BJ (cell line): ENCODE data around the gene TCEAL3. TPM values are rescaled to one million over a fixed set of nuclear protein-coding genes. Genes with fewer than 3 reads are reported as not detected.
"Not testable (repeated sequence)": the region's sequence is repeated elsewhere in the genome, so short reads cannot be mapped to it uniquely, and the experiment has no call there.

Source experiments
- CTCF ChIA-PET: fragments of 350-600 bp; formaldehyde crosslinking; extraction: SDS; loops from one replicate; lab custom pipeline; 2021; ENCODE audit warnings: antibody characterized with exemption, inconsistent platforms; lab: Yijun Ruan, JAX
- POLR2A ChIA-PET: fragments of 300-600 bp; sonication (Branson Sonifier 250); formaldehyde crosslinking; extraction: SDS; loops from one replicate; lab custom pipeline; 2021; ENCODE audit warnings: antibody characterized with exemption; lab: Charles Lee
- DNase-seq: peaks from one replicate; pipeline ENCODE4 v3.0.0-alpha.2; 2011; ENCODE audit warnings: low read depth
- H3K27me3 ChIP-seq: 2 replicates; pipeline ENCODE4 v1.6.0; 2011; ENCODE audit warnings: low read length; ENCODE audit not compliant: control insufficient read depth, insufficient read depth
- H3K36me3 ChIP-seq: 2 replicates; pipeline ENCODE4 v1.5.1; 2011; ENCODE audit warnings: low read length; ENCODE audit not compliant: control insufficient read depth, insufficient read depth
- H3K4me3 ChIP-seq: 2 replicates; pipeline ENCODE4 v1.5.1; 2011; ENCODE audit warnings: low read depth, mild to moderate bottlenecking, control low read depth, low read length
- CTCF ChIP-seq: IDR thresholded peaks from 2 replicates; pipeline ENCODE4 v1.5.1; 2011; ENCODE audit warnings: low read depth, mild to moderate bottlenecking, control low read depth, inconsistent platforms, low read length, moderate library complexity; ENCODE audit not compliant: insufficient read depth
- polyA plus RNA-seq: library from polyadenylated mRNA; depleted of rRNA; stranded (reverse); fragments of >200 nt; gene quantifications from 2 replicates; pipeline ENCODE4 v1.2.3, GENCODE V29; 2011

TCEAL3 gene
- polyA plus RNA-seq, 1 experiment = 20.4 TPM

- Histone ChIP-seq H3K27me3 (no peaks in the 10 kb centered on the region), H3K4me3 (no peak overlapping the region), H3K36me3 (no peaks in the 10 kb centered on the region)
- CTCF ChIA-PET = no interaction called here
- POLR2A ChIA-PET = no interaction called here
- DNase-seq = no peak
- no peak for TF ChIP-seq CTCF
These were observed 36.4 kb downstream of the TCEAL3 start for GRCh38 chrX:103644125-103644524.

- CTCF ChIA-PET = no interaction called here
- no peak for DNase-seq
- Histone ChIP-seq H3K36me3 (no peaks in the 10 kb centered on the region), H3K4me3 (no peak overlapping the region), H3K27me3 (no peaks in the 10 kb centered on the region)
- TF ChIP-seq CTCF = no peak
- POLR2A ChIA-PET = no interaction called here
These were observed 39.9 kb downstream of the TCEAL3 start for GRCh38 chrX:103647630-103648029.

GRCh38 chrX:103651151-103651773, 43.5 kb downstream of the TCEAL3 start:
- TF ChIP-seq CTCF = no peak
- Histone ChIP-seq H3K36me3 (no peaks in the 10 kb centered on the region), H3K4me3 (no peak overlapping the region), H3K27me3 (no peaks in the 10 kb centered on the region)
- ChIA-PET POLR2A (no interaction called here), CTCF (no interaction called here)
- DNase-seq = no peak

GRCh38 chrX:103655230-103656000, 47.7 kb downstream of the TCEAL3 start:
- CTCF ChIA-PET, H3K27me3 ChIP-seq, DNase-seq, H3K4me3 ChIP-seq, POLR2A ChIA-PET, H3K36me3 ChIP-seq: not testable (repeated sequence)

GRCh38 chrX:103656617-103657016, 48.9 kb downstream of the TCEAL3 start:
- ChIA-PET CTCF (interaction anchor here (0.6 kb wide), 1 partner anchor 73 kb away, joined by 4 read pairs; no protein-coding TSS in a partner anchor), POLR2A (no interaction called here)
- TF ChIP-seq CTCF = no peak
- Histone ChIP-seq H3K27me3 (no peaks in the 10 kb centered on the region), H3K36me3 (no peaks in the 10 kb centered on the region), H3K4me3 (no peak overlapping the region)
- DNase-seq = no peak

- CTCF ChIA-PET = interaction anchor here (0.6 kb wide), 1 partner anchor 74 kb away, joined by 4 read pairs; no protein-coding TSS in a partner anchor
- POLR2A ChIA-PET, H3K4me3 ChIP-seq, H3K36me3 ChIP-seq, DNase-seq, H3K27me3 ChIP-seq: not testable (repeated sequence)
These were observed 49.3 kb downstream of the TCEAL3 start for GRCh38 chrX:103657066-103657465.
